Upper lobe of left lung (tissue), 4 donors: ENCODE measurements around the gene ANKRD28.

ENCODE experiments used
- CTCF ChIP-seq, 6 experiments: fragments of 450-650 bp in 4 of 6; fragments of 200-600 bp in 2 of 6; sonication (generic) in 2 of 6; IDR thresholded peaks; one replicate each; pipeline ENCODE4 v1.5.1; 2016 to 2019; ENCODE audit warnings: antibody characterized with exemption in 6 of 6
- POLR2AphosphoS5 ChIP-seq, 2 donors: sonication (generic); formaldehyde crosslinking; IDR thresholded peaks; one replicate each; pipeline ENCODE4 v1.5.1; 2017; ENCODE audit warnings: antibody characterized with exemption in 2 of 2

GRCh38 chr3:15757824-15758223 lies 40.0 kb downstream of the ANKRD28 start:
- TF ChIP-seq CTCF (IDR thresholded peaks at IDR 0.05): no peak
- TF ChIP-seq POLR2AphosphoS5 (IDR thresholded peaks at IDR 0.05): no peak
